WTC11 (cell line): ENCODE results near the gene KDM6B. TPM values are rescaled to one million over a fixed set of nuclear protein-coding genes. Genes with fewer than 3 reads are reported as not detected.

Source experiments
- ATAC-seq: fragments of 200-7000 bp; cut with Tn5 transposase; 2 replicates; pipeline ENCODE4 v1.10.0; 2021; ENCODE audit warnings: mild to moderate bottlenecking, moderate library complexity
- CTCF ChIA-PET: fragments of 300-600 bp; sonication (Branson Sonifier 250); formaldehyde crosslinking; loops from one replicate; lab custom pipeline; 2021; ENCODE audit warnings: antibody characterized with exemption; lab: Charles Lee
- POLR2A ChIA-PET: fragments of 350-600 bp; sonication (Branson Sonifier 250); formaldehyde crosslinking; loops from one replicate; lab custom pipeline; 2021; ENCODE audit warnings: antibody characterized with exemption; lab: Charles Lee
- DNase-seq: peaks from one replicate; pipeline ENCODE4 v3.0.0; 2021; ENCODE audit warnings: low spot score
- H3K27ac Mint-ChIP-seq: 2 replicates; pipeline ENCODE4 v1.8.0; 2021; ENCODE audit warnings: mixed read lengths
- H3K27me3 Mint-ChIP-seq: 2 replicates; pipeline ENCODE4 v1.8.0; 2021; ENCODE audit warnings: low read depth, mild to moderate bottlenecking, moderate library complexity, mixed read lengths
- H3K36me3 Mint-ChIP-seq: 2 replicates; pipeline ENCODE4 v1.8.0; 2021; ENCODE audit warnings: mixed read lengths
- H3K4me1 Mint-ChIP-seq: 2 replicates; pipeline ENCODE4 v1.8.0; 2022; ENCODE audit warnings: mixed read lengths
- H3K4me3 Mint-ChIP-seq: 2 replicates; pipeline ENCODE4 v1.8.0; 2021; ENCODE audit warnings: mild to moderate bottlenecking, moderate library complexity, mixed read lengths
- H3K9me3 Mint-ChIP-seq: 2 replicates; pipeline ENCODE4 v1.8.0; 2021; ENCODE audit warnings: mixed read lengths
- CBFB ChIP-seq: sonication (generic); formaldehyde crosslinking; IDR thresholded peaks from 2 replicates; pipeline ENCODE4 v1.8.1; 2022; ENCODE audit warnings: mild to moderate bottlenecking, low read depth, missing genetic modification reagents
- GRHL2 ChIP-seq: fragments of 250-450 bp; sonication (Bioruptor Pico); IDR thresholded peaks from 2 replicates; pipeline ENCODE4 v1.8.0; 2022; ENCODE audit warnings: mild to moderate bottlenecking, moderate library complexity; ENCODE audit not compliant: insufficient replicate concordance, severe bottlenecking
- HMGA2 ChIP-seq: fragments of 250-450 bp; sonication (Bioruptor Pico); IDR thresholded peaks from 2 replicates; pipeline ENCODE4 v1.4.0; 2021; ENCODE audit warnings: mild to moderate bottlenecking, moderate library complexity
- JAZF1 ChIP-seq: fragments of 250-450 bp; sonication (Bioruptor Pico); IDR thresholded peaks from 2 replicates; pipeline ENCODE4 v1.9.0; 2021; ENCODE audit warnings: moderate library complexity, mild to moderate bottlenecking, inconsistent platforms
- MXD4 ChIP-seq: fragments of 250-450 bp; sonication (Bioruptor Pico); IDR thresholded peaks from 2 replicates; pipeline ENCODE4 v1.8.0; 2021; ENCODE audit warnings: mild to moderate bottlenecking, moderate library complexity, borderline replicate concordance
- NFE2L1 ChIP-seq: sonication (generic); formaldehyde crosslinking; IDR thresholded peaks from 2 replicates; pipeline ENCODE4 v1.8.1; 2023; ENCODE audit warnings: missing genetic modification reagents
- NFYB ChIP-seq: sonication (generic); formaldehyde crosslinking; conservative IDR thresholded peaks from 2 replicates; pipeline ENCODE4 v1.8.0; 2022; ENCODE audit warnings: low read depth, missing genetic modification reagents
- SMAD3 ChIP-seq: sonication (generic); formaldehyde crosslinking; IDR thresholded peaks from 2 replicates; pipeline ENCODE4 v1.8.0; 2022; ENCODE audit warnings: missing genetic modification reagents, mild to moderate bottlenecking, borderline replicate concordance
- TEAD4 ChIP-seq: sonication (generic); formaldehyde crosslinking; IDR thresholded peaks from 2 replicates; pipeline ENCODE4 v1.8.0; 2022; ENCODE audit warnings: mild to moderate bottlenecking, missing genetic modification reagents
- ZBTB21 ChIP-seq: sonication (generic); formaldehyde crosslinking; IDR thresholded peaks from 2 replicates; pipeline ENCODE4 v1.8.1; 2023; ENCODE audit warnings: mild to moderate bottlenecking, missing genetic modification reagents, borderline replicate concordance
- ZNF121 ChIP-seq: sonication (generic); formaldehyde crosslinking; IDR thresholded peaks from 2 replicates; pipeline ENCODE4 v1.8.0; 2023; ENCODE audit warnings: missing genetic modification reagents
- ZNF219 ChIP-seq: sonication (generic); formaldehyde crosslinking; IDR thresholded peaks from 2 replicates; pipeline ENCODE4 v1.8.0; 2023; ENCODE audit warnings: missing genetic modification reagents, mild to moderate bottlenecking, borderline replicate concordance
- ZNF671 ChIP-seq: fragments of 250-450 bp; sonication (Bioruptor Pico); IDR thresholded peaks from 2 replicates; pipeline ENCODE4 v1.8.0; 2021; ENCODE audit warnings: mild to moderate bottlenecking
- total RNA-seq: library from RNA; stranded (reverse); gene quantifications from 3 replicates; pipeline ENCODE4 v1.2.3, GENCODE V29; 2021
- TF ChIP-seq, protein P1 (sequence below): sonication (generic); formaldehyde crosslinking; IDR thresholded peaks from 2 replicates; pipeline ENCODE4 v1.8.0; 2023; ENCODE audit warnings: missing genetic modification reagents
- TF ChIP-seq, protein P2 (sequence below): fragments of 250-450 bp; sonication (Bioruptor Pico); conservative IDR thresholded peaks from 2 replicates; pipeline ENCODE4 v1.9.0; 2021; ENCODE audit warnings: mild to moderate bottlenecking
- TF ChIP-seq, protein P3 (sequence below): sonication (generic); formaldehyde crosslinking; IDR thresholded peaks from 2 replicates; pipeline ENCODE4 v1.8.0; 2022; ENCODE audit warnings: mild to moderate bottlenecking, missing genetic modification reagents
- TF ChIP-seq, protein P4 (sequence below): sonication (generic); formaldehyde crosslinking; IDR thresholded peaks from 2 replicates; pipeline ENCODE4 v1.8.1; 2022; ENCODE audit warnings: mild to moderate bottlenecking, moderate library complexity, missing genetic modification reagents
- TF ChIP-seq, protein P5 (sequence below): sonication (generic); formaldehyde crosslinking; IDR thresholded peaks from 2 replicates; pipeline ENCODE4 v1.8.1; 2023; ENCODE audit warnings: mild to moderate bottlenecking, moderate library complexity, missing genetic modification reagents

KDM6B gene
- total RNA-seq, 1 experiment from 2014 or later: 13.2 TPM

DNA sequence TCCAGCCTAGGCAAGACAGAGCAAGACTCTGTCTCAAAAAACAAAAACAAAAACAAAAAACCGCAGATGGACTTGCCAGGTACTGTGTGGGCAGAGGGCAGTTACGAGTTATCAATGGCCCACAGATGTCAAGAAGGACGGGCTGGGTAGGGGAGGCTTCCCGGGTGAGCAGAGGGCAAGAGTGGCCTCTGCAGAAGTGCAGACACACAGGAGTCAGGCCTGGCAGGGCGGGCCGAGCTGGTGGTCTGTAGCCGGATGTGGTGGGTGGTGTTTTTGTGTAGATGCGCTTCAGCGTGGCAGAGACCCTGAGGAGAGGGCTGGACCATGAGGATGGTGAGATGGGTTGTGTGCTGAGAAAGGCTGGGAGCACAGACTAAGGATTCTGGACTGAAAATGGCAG, 44.9 kb upstream of the KDM6B start:
- DNase-seq: no peak
- POLR2A ChIA-PET: no interaction called here
- Mint-ChIP-seq H3K36me3 (no peaks in the 10 kb centered on the region), H3K4me3 (no peak overlapping the region), H3K27ac (no peak overlapping the region)
- ATAC-seq: no peak
- TF ChIP-seq, protein P1, sequence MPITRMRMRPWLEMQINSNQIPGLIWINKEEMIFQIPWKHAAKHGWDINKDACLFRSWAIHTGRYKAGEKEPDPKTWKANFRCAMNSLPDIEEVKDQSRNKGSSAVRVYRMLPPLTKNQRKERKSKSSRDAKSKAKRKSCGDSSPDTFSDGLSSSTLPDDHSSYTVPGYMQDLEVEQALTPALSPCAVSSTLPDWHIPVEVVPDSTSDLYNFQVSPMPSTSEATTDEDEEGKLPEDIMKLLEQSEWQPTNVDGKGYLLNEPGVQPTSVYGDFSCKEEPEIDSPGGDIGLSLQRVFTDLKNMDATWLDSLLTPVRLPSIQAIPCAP (CRISPR knock-in tag): no peak
- TF ChIP-seq ZNF219: no peak
- no peak for TF ChIP-seq ZBTB21
- no peak for TF ChIP-seq NFYB (CRISPR knock-in tag)
- TF ChIP-seq, all 79 proteins: peak for 0
- no peaks in the 10 kb centered on the region for H3K27me3 Mint-ChIP-seq
- no peaks in the 10 kb centered on the region for H3K9me3 Mint-ChIP-seq
- H3K4me1 Mint-ChIP-seq: peaks cover 3% of the 10 kb centered on the region; the same call in 1 of the 2 replicates
- CTCF ChIA-PET: no interaction called here

DNA sequence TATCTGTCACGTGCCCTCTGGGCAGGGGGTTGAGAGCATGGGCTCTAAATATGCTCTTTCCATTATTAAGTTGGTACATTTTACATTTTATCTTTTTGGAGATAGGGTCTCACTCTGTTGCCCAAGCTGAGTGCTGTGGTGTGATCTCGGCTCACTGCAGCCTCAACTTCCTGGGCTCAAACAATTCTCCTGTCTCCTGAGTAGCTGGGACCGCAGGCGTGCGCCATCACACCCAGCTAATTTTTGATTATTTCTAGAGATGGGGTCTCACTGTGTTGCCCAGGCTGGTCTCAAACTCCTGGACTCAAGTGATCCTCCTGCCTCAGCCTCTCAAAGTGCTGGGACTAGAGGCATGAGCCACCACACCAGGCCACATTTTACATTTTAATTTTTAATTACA, 43.9 kb upstream of the KDM6B start:
- Mint-ChIP-seq H3K36me3 (no peaks in the 10 kb centered on the region), H3K4me1 (peaks cover 6% of the 10 kb centered on the region; the same call in 1 of the 2 replicates), H3K27ac (no peak overlapping the region), H3K9me3 (no peaks in the 10 kb centered on the region), H3K27me3 (no peaks in the 10 kb centered on the region; the same call in 1 of the 2 replicates), H3K4me3 (no peak overlapping the region)
- TF ChIP-seq ZBTB21 (no peak), ZNF121 (0 out of 2 replicates have a peak, but pooled peaks have one; percentile 15)
- ChIA-PET CTCF (no interaction called here), POLR2A (no interaction called here)
- DNase-seq (no peak), ATAC-seq (no peak)

DNA sequence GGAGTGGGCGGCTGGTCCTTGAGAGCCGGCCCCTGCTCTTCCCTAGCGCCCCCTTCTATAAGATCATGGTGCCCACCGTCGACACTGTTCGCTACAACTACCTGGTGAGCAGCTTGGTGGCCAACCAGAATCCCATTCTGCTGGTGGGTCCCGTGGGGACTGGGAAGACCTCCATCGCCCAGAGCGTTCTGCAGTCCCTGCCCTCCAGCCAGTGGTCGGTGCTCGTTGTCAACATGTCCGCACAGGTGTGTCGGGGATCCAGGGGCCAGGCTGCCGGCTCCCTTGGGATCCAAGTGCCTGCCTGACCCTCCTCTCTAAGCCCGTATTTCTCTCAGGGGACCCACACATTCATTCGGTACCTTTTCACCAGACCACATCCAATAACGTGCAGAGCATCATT, 41.4 kb upstream of the KDM6B start:
- TF ChIP-seq, protein P2, sequence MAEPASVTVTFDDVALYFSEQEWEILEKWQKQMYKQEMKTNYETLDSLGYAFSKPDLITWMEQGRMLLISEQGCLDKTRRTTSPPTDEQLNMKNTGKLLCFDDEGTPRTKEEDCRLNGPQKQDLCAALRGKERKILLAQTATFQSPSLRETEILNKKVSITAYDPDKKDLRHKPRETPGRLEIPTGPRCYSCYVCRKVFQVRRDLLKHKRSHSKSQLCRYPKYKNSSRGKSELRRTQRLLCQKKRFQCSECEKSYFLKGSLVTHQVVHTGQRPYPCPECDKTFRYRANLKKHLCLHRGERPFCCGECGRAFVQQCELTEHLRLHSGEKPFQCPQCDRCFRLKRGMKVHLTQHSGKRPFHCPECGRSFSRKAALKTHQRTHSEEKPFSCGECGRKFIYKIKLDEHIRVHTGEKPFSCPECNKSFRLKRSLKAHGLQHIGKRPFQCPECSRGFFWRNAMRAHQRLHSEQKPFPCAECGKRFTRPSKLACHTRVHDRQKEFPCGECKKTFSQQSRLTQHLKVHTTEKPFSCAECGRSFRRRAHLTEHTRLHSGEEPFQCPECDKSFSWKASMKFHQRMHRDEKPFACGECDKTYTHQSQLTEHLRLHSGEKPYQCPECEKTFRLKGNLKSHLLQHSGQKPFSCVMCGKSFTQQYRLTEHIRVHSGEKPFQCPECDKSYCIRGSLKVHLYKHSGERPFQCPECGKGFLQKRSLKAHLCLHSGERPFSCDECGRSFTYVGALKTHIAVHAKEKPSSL (CRISPR knock-in tag): no peak
- TF ChIP-seq GRHL2 (CRISPR knock-in tag) (no peak), ZNF671 (CRISPR knock-in tag) (no peak), CBFB (no peak), NFE2L1 (no peak), TEAD4 (CRISPR knock-in tag) (no peak), HMGA2 (no peak), JAZF1 (CRISPR knock-in tag) (no peak), MXD4 (CRISPR knock-in tag) (no peak), SMAD3 (CRISPR knock-in tag) (no peak)
- TF ChIP-seq, protein P3, sequence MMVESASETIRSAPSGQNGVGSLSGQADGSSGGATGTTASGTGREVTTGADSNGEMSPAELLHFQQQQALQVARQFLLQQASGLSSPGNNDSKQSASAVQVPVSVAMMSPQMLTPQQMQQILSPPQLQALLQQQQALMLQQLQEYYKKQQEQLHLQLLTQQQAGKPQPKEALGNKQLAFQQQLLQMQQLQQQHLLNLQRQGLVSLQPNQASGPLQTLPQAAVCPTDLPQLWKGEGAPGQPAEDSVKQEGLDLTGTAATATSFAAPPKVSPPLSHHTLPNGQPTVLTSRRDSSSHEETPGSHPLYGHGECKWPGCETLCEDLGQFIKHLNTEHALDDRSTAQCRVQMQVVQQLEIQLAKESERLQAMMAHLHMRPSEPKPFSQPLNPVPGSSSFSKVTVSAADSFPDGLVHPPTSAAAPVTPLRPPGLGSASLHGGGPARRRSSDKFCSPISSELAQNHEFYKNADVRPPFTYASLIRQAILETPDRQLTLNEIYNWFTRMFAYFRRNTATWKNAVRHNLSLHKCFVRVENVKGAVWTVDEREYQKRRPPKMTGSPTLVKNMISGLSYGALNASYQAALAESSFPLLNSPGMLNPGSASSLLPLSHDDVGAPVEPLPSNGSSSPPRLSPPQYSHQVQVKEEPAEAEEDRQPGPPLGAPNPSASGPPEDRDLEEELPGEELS (CRISPR knock-in tag): no peak
- TF ChIP-seq, protein P4, sequence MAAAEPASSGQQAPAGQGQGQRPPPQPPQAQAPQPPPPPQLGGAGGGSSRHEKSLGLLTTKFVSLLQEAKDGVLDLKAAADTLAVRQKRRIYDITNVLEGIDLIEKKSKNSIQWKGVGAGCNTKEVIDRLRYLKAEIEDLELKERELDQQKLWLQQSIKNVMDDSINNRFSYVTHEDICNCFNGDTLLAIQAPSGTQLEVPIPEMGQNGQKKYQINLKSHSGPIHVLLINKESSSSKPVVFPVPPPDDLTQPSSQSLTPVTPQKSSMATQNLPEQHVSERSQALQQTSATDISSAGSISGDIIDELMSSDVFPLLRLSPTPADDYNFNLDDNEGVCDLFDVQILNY (CRISPR knock-in tag): no peak
- TF ChIP-seq, protein P1 (CRISPR knock-in tag): no peak
- TF ChIP-seq, protein P5, sequence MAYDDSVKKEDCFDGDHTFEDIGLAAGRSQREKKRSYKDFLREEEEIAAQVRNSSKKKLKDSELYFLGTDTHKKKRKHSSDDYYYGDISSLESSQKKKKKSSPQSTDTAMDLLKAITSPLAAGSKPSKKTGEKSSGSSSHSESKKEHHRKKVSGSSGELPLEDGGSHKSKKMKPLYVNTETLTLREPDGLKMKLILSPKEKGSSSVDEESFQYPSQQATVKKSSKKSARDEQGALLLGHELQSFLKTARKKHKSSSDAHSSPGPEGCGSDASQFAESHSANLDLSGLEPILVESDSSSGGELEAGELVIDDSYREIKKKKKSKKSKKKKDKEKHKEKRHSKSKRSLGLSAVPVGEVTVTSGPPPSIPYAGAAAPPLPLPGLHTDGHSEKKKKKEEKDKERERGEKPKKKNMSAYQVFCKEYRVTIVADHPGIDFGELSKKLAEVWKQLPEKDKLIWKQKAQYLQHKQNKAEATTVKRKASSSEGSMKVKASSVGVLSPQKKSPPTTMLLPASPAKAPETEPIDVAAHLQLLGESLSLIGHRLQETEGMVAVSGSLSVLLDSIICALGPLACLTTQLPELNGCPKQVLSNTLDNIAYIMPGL (CRISPR knock-in tag): no peak
- H3K36me3 Mint-ChIP-seq: no peaks in the 10 kb centered on the region
- ChIA-PET POLR2A (no interaction called here), CTCF (interaction anchor here (1.0 kb wide), 1 partner anchor 49 kb away, joined by 3 read pairs; no protein-coding TSS in a partner anchor)
- H3K27me3 Mint-ChIP-seq: no peaks in the 10 kb centered on the region; the same call in 1 of the 2 replicates
- peaks cover 6% of the 10 kb centered on the region; the same call in 1 of the 2 replicates for H3K4me1 Mint-ChIP-seq
- DNase-seq: no peak
- no peaks in the 10 kb centered on the region for H3K9me3 Mint-ChIP-seq
- no peak overlapping the region for H3K27ac Mint-ChIP-seq
- no peak overlapping the region for H3K4me3 Mint-ChIP-seq
- no peak for ATAC-seq
